T-helper 9 cell (primary cell): ENCODE data around the gene MST1.

ENCODE experiments used
- DNase-seq: peaks from one replicate; pipeline ENCODE4 v3.0.0-alpha.2; 2020

Gene MST1

GRCh38 chr3:49654955-49655556 lies 34.2 kb downstream of the MST1 start:
- DNase-seq = no peak

- no peak for DNase-seq
Measured at GRCh38 chr3:49654176-49654825, 35.0 kb downstream of the MST1 start.

- no peak for DNase-seq
Measured at GRCh38 chr3:49653621-49654020, 35.7 kb downstream of the MST1 start.

GRCh38 chr3:49652903-49653415 lies 36.3 kb downstream of the MST1 start:
- DNase-seq = no peak

- no peak for DNase-seq
Measured at GRCh38 chr3:49652218-49652902, 36.9 kb downstream of the MST1 start.

- DNase-seq = no peak
Measured at GRCh38 chr3:49650637-49651036, 38.6 kb downstream of the MST1 start.

GRCh38 chr3:49650177-49650576 lies 39.1 kb downstream of the MST1 start:
- DNase-seq = no peak

- DNase-seq = no peak
Measured at GRCh38 chr3:49649576-49649975, 39.7 kb downstream of the MST1 start.

- no peak for DNase-seq
Measured at GRCh38 chr3:49648354-49649019, 40.8 kb downstream of the MST1 start.

- DNase-seq = no peak
Measured at GRCh38 chr3:49647741-49648140, 41.5 kb downstream of the MST1 start.

GRCh38 chr3:49646236-49646635 lies 43.0 kb downstream of the MST1 start:
- DNase-seq = no peak

- no peak for DNase-seq
Measured at GRCh38 chr3:49644684-49645083, 44.6 kb downstream of the MST1 start.

GRCh38 chr3:49642708-49643145 lies 46.5 kb downstream of the MST1 start:
- DNase-seq = no peak

GRCh38 chr3:49641921-49642707 lies 47.2 kb downstream of the MST1 start:
- DNase-seq = no peak

- no peak for DNase-seq
Measured at GRCh38 chr3:49641292-49641691, 48.0 kb downstream of the MST1 start.

- DNase-seq = no peak
Measured at GRCh38 chr3:49639551-49639950, 49.7 kb downstream of the MST1 start.

- no peak for DNase-seq
Measured at GRCh38 chr3:49638445-49638844, 50.8 kb downstream of the MST1 start.

- no peak for DNase-seq
Measured at GRCh38 chr3:49636883-49637609, 52.2 kb downstream of the MST1 start.

GRCh38 chr3:49634736-49635135 lies 54.5 kb downstream of the MST1 start:
- no peak for DNase-seq
